Osteocyte (in vitro differentiated cells): ENCODE measurements around the gene ROR1. TPM values are rescaled to one million over a fixed set of nuclear protein-coding genes. Genes with fewer than 3 reads are reported as not detected.

Experiments used
- DNase-seq: peaks from one replicate; pipeline ENCODE4 v3.0.0; 2021; ENCODE audit warnings: mixed read lengths; ENCODE audit not compliant: unreplicated experiment; ENCODE audit errors: extremely low spot score
- H3K27ac Mint-ChIP-seq: one replicate; pipeline ENCODE4 v1.8.0; 2021; ENCODE audit warnings: mild to moderate bottlenecking, mixed read lengths; ENCODE audit not compliant: unreplicated experiment
- H3K27me3 Mint-ChIP-seq: one replicate; pipeline ENCODE4 v1.8.0; 2021; ENCODE audit warnings: mixed read lengths; ENCODE audit not compliant: unreplicated experiment
- H3K36me3 Mint-ChIP-seq: one replicate; pipeline ENCODE4 v1.8.0; 2021; ENCODE audit warnings: mixed read lengths; ENCODE audit not compliant: unreplicated experiment
- H3K4me1 Mint-ChIP-seq: one replicate; pipeline ENCODE4 v1.8.0; 2021; ENCODE audit warnings: mixed read lengths; ENCODE audit not compliant: unreplicated experiment
- H3K4me3 Mint-ChIP-seq: one replicate; pipeline ENCODE4 v1.8.0; 2021; ENCODE audit warnings: mild to moderate bottlenecking, moderate library complexity, mixed read lengths; ENCODE audit not compliant: unreplicated experiment
- H3K9me3 Mint-ChIP-seq: one replicate; pipeline ENCODE4 v1.8.0; 2021; ENCODE audit warnings: mixed read lengths; ENCODE audit not compliant: unreplicated experiment
- total RNA-seq: library from RNA; stranded (reverse); gene quantifications from 2 replicates; pipeline ENCODE4 v1.2.1, GENCODE V29; 2021
- TF ChIP-seq, protein P1 (sequence below): fragments of 200-600 bp; sonication (generic); IDR thresholded peaks from 2 replicates; pipeline ENCODE4 v1.5.0; 2021; ENCODE audit warnings: antibody characterized with exemption, mild to moderate bottlenecking, moderate library complexity

Gene ROR1
- total RNA-seq, 1 donor from 2014 or later: 20.6 TPM

DNA sequence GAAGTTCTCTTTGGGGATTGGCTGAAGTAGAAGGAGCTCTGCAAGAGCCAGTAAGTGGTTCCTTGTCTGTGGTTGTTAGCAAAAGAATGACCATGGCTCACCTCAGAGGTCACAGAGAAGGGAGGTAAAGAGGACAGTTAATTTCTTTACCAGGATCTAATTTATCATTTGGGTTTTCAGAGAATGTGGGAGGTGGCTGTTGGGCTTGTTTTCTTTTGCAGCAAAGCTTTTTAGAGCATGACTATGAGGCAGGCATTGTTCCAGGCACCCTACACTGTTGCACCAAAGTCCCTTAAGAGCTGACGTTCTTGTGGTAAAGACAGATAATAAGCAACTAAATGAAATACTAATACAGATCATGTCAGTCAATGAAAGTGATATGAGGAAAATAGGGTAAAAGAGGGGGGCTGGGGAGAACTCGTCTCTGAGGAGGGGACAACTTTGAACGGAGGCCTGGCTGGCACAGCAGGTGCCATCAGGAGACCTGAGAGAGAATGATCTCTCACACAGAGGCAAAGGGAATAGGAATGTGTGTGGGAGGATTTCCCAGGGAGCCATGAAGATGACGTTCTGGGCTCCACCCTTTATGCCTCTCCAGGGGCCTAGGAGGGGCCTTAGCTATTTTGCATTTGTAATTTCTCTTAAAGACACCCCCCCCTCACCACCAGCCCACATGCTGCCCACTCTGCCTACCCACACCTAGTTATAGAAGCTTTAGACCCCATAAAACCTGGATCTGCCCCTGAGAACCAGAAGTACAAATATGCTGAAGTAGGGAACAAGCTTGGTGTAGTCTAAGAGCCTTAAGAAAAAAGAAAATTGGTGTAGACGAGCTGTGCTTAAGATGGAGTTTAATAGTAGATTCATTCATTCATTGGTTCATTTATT is 177.5 kb downstream of the ROR1 start:
- Mint-ChIP-seq H3K27ac (no peak overlapping the region), H3K4me1 (peaks cover 42% of the 10 kb centered on the region), H3K27me3 (no peaks in the 10 kb centered on the region), H3K4me3 (no peak overlapping the region), H3K9me3 (peaks cover 17% of the 10 kb centered on the region), H3K36me3 (peaks cover 4% of the 10 kb centered on the region)
- TF ChIP-seq, protein P1, sequence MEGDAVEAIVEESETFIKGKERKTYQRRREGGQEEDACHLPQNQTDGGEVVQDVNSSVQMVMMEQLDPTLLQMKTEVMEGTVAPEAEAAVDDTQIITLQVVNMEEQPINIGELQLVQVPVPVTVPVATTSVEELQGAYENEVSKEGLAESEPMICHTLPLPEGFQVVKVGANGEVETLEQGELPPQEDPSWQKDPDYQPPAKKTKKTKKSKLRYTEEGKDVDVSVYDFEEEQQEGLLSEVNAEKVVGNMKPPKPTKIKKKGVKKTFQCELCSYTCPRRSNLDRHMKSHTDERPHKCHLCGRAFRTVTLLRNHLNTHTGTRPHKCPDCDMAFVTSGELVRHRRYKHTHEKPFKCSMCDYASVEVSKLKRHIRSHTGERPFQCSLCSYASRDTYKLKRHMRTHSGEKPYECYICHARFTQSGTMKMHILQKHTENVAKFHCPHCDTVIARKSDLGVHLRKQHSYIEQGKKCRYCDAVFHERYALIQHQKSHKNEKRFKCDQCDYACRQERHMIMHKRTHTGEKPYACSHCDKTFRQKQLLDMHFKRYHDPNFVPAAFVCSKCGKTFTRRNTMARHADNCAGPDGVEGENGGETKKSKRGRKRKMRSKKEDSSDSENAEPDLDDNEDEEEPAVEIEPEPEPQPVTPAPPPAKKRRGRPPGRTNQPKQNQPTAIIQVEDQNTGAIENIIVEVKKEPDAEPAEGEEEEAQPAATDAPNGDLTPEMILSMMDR: no peak
- no peak for DNase-seq

DNA sequence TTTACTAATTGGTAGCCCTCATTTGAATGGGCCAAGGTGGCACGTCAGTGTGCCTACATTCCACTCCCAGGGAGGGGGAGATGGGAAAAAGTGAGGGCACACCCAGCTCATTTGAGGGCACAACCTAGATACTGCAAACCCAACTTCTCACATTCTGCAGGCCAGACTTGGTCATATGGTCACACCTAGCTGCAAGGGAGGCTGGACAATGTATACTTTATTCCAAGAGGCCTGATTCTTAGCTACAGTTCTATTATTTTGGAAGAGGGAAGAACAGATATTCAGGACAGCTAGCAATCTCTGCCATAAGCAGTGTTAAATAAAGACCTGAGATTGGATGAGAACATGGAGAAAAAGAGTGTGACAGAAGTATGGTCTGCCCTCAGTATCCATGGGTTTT is 180.4 kb downstream of the ROR1 start:
- TF ChIP-seq, protein P1: no peak
- no peak for DNase-seq
- no peak overlapping the region for H3K27ac Mint-ChIP-seq
- no peaks in the 10 kb centered on the region for H3K27me3 Mint-ChIP-seq
- H3K4me3 Mint-ChIP-seq: no peak overlapping the region
- peaks cover 4% of the 10 kb centered on the region for H3K36me3 Mint-ChIP-seq
- peaks cover 22% of the 10 kb centered on the region for H3K4me1 Mint-ChIP-seq
- peaks cover 17% of the 10 kb centered on the region for H3K9me3 Mint-ChIP-seq

DNA sequence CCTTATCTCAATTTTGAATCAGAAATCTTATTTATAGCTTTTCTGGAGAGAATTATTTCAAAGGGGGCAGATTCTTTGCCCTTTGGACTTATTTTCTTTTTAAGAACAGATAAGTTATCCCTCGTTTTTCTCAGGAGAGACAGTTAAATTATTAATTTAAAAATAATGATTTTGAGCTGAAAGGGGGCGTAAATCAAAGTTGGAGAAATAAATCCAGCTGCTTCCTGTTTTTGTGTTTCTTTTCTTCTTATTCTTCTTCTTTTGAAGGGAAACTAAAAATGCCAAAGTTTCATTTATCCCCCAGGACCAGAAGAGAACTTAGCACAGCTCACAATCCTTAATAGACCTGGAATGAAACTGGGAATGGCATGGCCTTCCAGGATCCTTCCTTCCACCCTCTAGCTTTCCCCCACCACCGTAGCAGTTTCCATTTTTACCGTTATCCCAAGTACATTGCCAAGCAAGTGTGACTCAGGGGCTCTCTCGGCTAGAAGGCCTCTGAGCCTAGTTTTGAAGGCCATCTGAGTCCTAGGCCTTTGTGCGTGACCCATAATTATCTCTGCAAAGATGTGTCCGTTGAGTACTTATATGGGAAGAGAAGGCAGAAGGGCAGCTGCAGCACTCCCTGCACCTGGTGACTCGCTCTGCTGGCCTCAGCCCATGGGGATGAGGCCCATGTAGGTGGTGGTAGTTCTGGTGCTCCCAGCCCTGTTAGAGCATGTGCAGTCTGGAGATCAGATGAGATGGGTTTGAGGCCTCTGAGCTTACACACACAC is 181.7 kb downstream of the ROR1 start:
- Mint-ChIP-seq H3K9me3 (peaks cover 17% of the 10 kb centered on the region), H3K27me3 (no peaks in the 10 kb centered on the region), H3K27ac (no peak overlapping the region), H3K4me3 (no peak overlapping the region), H3K4me1 (peaks cover 15% of the 10 kb centered on the region), H3K36me3 (peaks cover 4% of the 10 kb centered on the region)
- no peak for DNase-seq
- TF ChIP-seq, protein P1: no peak

DNA sequence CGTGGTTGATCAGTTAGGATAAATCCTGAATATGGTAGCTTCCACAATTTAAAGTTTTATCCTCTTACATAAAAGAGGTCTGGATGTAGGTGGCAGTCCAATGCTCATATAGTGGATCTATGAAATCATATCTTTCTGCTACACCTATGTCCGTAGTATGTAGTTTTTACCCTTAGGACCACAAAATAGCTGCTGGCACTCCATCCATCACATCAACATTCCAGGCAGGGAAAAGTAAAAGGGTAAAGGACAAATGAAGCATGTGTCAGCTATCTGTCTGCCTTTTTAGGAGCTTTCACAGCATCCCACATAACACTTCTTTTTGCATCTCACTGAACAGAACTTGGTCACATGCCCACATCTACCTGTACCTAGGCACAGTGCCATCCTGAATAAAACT is 184.7 kb downstream of the ROR1 start:
- Mint-ChIP-seq H3K36me3 (peaks cover 3% of the 10 kb centered on the region), H3K9me3 (peaks cover 14% of the 10 kb centered on the region), H3K27ac (no peak overlapping the region), H3K4me3 (no peak overlapping the region), H3K27me3 (no peaks in the 10 kb centered on the region), H3K4me1 (peaks cover 8% of the 10 kb centered on the region)
- TF ChIP-seq, protein P1: no peak
- no peak for DNase-seq

DNA sequence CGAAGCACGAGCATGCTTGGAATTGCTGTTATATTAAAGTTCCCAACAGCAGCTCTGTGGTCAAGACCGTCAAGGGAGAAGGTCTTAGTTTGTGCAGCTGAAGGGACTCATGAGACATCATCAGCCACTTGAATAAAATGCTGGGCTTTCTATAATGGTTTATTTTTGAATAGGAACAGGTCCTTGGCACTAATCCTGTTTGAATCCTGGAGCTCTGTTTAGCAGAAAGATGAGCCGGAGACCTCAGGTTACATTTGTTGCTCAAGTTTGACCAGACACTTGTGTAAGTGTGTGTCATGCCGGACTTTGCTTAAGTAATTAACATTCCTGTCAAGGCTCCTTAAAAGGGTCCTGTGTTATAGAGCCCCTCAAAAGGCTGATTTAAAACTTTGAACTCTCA is 186.5 kb downstream of the ROR1 start:
- H3K9me3 Mint-ChIP-seq: no peaks in the 10 kb centered on the region
- no peaks in the 10 kb centered on the region for H3K27me3 Mint-ChIP-seq
- no peak overlapping the region for H3K27ac Mint-ChIP-seq
- H3K36me3 Mint-ChIP-seq: no peaks in the 10 kb centered on the region
- peaks cover 8% of the 10 kb centered on the region for H3K4me1 Mint-ChIP-seq
- H3K4me3 Mint-ChIP-seq: no peak overlapping the region
- TF ChIP-seq, protein P1: no peak
- DNase-seq: no peak
